K562 (cell line): Measurements from ENCODE around the gene TESK1. TPM values are rescaled to one million over a fixed set of nuclear protein-coding genes. Genes with fewer than 3 reads are reported as not detected.
A peak's percentile ranks its signal among the peaks of the same experiment; 100 is the strongest.

Source experiments
- HDAC6 ChIP-seq: IDR thresholded peaks from 2 replicates; pipeline ENCODE4 v1.6.1; 2012; ENCODE audit warnings: low read depth, mild to moderate bottlenecking, control low read depth, inconsistent platforms, low read length, moderate library complexity
- MEF2A ChIP-seq: IDR thresholded peaks from 2 replicates; pipeline ENCODE4 v1.6.1; 2011; ENCODE audit warnings: low read depth, mild to moderate bottlenecking, low read length, moderate library complexity; ENCODE audit not compliant: control insufficient read depth
- NFE2 ChIP-seq: IDR thresholded peaks from 2 replicates; pipeline ENCODE4 v1.6.1; 2014; ENCODE audit warnings: antibody characterized with exemption, low read depth
- NFIC ChIP-seq: fragments of 450-650 bp; IDR thresholded peaks from 2 replicates; pipeline ENCODE4 v1.6.1; 2017; ENCODE audit warnings: mild to moderate bottlenecking, inconsistent platforms
- NR2C1 ChIP-seq, 2 experiments: fragments of 450-650 bp; IDR thresholded peaks; 2 replicates each; pipeline ENCODE4 v1.6.1; 2017; ENCODE audit warnings: mild to moderate bottlenecking in 2 of 2, antibody characterized with exemption in 1 of 2, inconsistent platforms in 1 of 2, missing compliant biosample characterization in 1 of 2, missing genetic modification characterization in 1 of 2
- SMARCA4 ChIP-seq: fragments of 450-650 bp; IDR thresholded peaks from 2 replicates; pipeline ENCODE4 v1.6.1; 2016
- TEAD4 ChIP-seq, 2 experiments: sonication (generic) in 1 of 2; formaldehyde crosslinking in 1 of 2; IDR thresholded peaks; 2 replicates each; pipeline versions ENCODE4 v1.6.1 to v1.8.0; 2012 to 2022; ENCODE audit warnings: borderline replicate concordance in 1 of 2, inconsistent platforms in 1 of 2, low read length in 1 of 2, mild to moderate bottlenecking in 1 of 2, missing genetic modification reagents in 1 of 2
- ZNF124 ChIP-seq: sonication (generic); formaldehyde crosslinking; IDR thresholded peaks from 2 replicates; pipeline ENCODE4 v1.8.1; 2022; ENCODE audit warnings: missing genetic modification reagents
- ZNF212 ChIP-seq: fragments of 450-650 bp; formaldehyde crosslinking; IDR thresholded peaks from 2 replicates; pipeline ENCODE4 v1.4.0; 2020; ENCODE audit warnings: mild to moderate bottlenecking
- ZNF431 ChIP-seq: sonication (generic); formaldehyde crosslinking; IDR thresholded peaks from 2 replicates; pipeline ENCODE4 v1.8.0; 2022; ENCODE audit warnings: mild to moderate bottlenecking, missing genetic modification reagents
- ZNF764 ChIP-seq: fragments of 250-450 bp; sonication (Bioruptor Pico); IDR thresholded peaks from 2 replicates; pipeline ENCODE4 v1.4.0; 2020; ENCODE audit warnings: low read depth, mild to moderate bottlenecking, moderate library complexity
- ZNF766 ChIP-seq: fragments of 200-800 bp; sonication (Bioruptor generic); conservative IDR thresholded peaks from 2 replicates; pipeline ENCODE4 v1.6.1; 2016; ENCODE audit warnings: missing genetic modification characterization, missing compliant biosample characterization
- ZNF77 ChIP-seq: fragments of 250-450 bp; sonication (Bioruptor Pico); IDR thresholded peaks from 2 replicates; pipeline ENCODE4 v1.5.0; 2020
- polyA plus RNA-seq, 8 experiments: library from polyadenylated mRNA; depleted of rRNA in 4 of 8; stranded (reverse) in 5 of 8; unstranded in 3 of 8; fragments of >200 nt; fragmentation: Nextera tagmentation in 2 of 8; fragmentation: Illumina TruSeq in 1 of 8; extraction: Ambion mirVana in 2 of 8; extraction: Trizol in 1 of 8; gene quantifications; 2 replicates each; pipeline versions ENCODE4 v1.2.1 to v1.2.3, GENCODE V29; 2011 to 2014; ENCODE audit warnings: inconsistent platforms in 1 of 8, missing spikeins in 1 of 8
- total RNA-seq, 7 experiments: library from RNA; depleted of rRNA in 6 of 7; stranded (reverse); fragments of >200 nt in 6 of 7; fragmentation: Illumina TruSeq in 2 of 7; extraction: Trizol in 2 of 7; gene quantifications; 2 replicates each; pipeline versions ENCODE4 v1.2.1 to v1.2.3, GENCODE V29; 2011 to 2021; ENCODE audit warnings: low replicate concordance in 1 of 7
- TF ChIP-seq, protein P1 (sequence below): sonication (generic); formaldehyde crosslinking; IDR thresholded peaks from 2 replicates; pipeline ENCODE4 v1.9.0; 2022; ENCODE audit warnings: mild to moderate bottlenecking, missing genetic modification reagents
- TF ChIP-seq, protein P2 (sequence below): sonication (generic); formaldehyde crosslinking; IDR thresholded peaks from 2 replicates; pipeline ENCODE4 v1.8.0; 2022; ENCODE audit warnings: mild to moderate bottlenecking, missing genetic modification reagents
- TF ChIP-seq, protein P3 (sequence below): fragments of 250-450 bp; sonication (Bioruptor Pico); IDR thresholded peaks from 2 replicates; pipeline ENCODE4 v1.5.0; 2021
- TF ChIP-seq, protein P4 (sequence below): fragments of 250-450 bp; sonication (Bioruptor Pico); IDR thresholded peaks from 2 replicates; pipeline ENCODE4 v1.5.0; 2021; ENCODE audit warnings: mild to moderate bottlenecking, borderline replicate concordance

The TESK1 gene
- total and polyA plus RNA-seq, 9 of the 15 experiments (the other 6 are each of a cell fraction or from before 2014, with no cell fraction given) = 0.07 to 10.4 (median 4.1) TPM

DNA sequence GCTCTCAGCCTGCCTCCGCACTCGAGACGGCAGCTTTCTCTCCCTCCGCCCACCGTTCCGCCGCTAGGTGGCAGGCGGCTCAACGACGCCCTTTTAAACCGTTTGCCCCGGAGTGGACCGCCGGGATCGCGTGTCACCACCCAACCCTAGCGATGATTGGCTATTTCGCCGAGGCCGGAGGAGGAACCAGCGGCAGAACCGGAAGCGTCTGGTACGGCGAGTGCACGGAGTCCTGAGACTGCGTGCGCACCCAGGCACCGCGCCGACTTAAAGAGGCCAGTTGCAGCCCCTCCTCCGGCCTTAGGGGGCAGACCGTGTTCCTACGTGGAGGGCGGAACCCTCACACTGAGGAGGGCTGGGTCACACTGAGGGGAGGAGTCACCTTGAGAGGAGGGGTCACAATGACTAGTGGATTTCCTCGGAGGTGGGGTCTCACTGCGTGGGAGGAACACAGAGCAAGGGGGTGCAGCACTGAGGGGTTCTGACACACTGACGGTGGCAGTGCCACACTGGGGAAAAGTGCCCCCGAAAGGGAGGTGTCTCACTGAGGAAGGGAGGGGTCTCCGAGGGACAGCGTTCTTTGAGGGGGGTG is 980 bp upstream of the TESK1 start (continued):
- TF ChIP-seq TEAD4 (IDR thresholded peaks at IDR 0.05; ENCODE audit: low read length) (0 out of 2 replicates have a peak, but pooled peaks have one; percentile 38), TEAD4 (CRISPR knock-in tag; IDR thresholded peaks at IDR 0.05; ENCODE audit: borderline replicate concordance) (no peak), ZNF431 (CRISPR knock-in tag) (no peak), ZNF77 (CRISPR knock-in tag) (no peak), ZNF212 (CRISPR knock-in tag) (no peak), SMARCA4 (0 out of 2 replicates have a peak, but pooled peaks have one; percentile 20), NFIC (peak; percentile 24; the same call in 1 of the 2 replicates), ZNF766 (CRISPR knock-in tag) (no peak), MEF2A (no peak), HDAC6 (no peak), NFE2 (peak; percentile 82), ZNF764 (CRISPR knock-in tag) (no peak), ZNF124 (CRISPR knock-in tag) (no peak), NR2C1 (IDR thresholded peaks at IDR 0.05) (no peak), NR2C1 (tag; IDR thresholded peaks at IDR 0.05) (0 out of 2 replicates have a peak, but pooled peaks have one; percentile 11)
- TF ChIP-seq, protein P1, sequence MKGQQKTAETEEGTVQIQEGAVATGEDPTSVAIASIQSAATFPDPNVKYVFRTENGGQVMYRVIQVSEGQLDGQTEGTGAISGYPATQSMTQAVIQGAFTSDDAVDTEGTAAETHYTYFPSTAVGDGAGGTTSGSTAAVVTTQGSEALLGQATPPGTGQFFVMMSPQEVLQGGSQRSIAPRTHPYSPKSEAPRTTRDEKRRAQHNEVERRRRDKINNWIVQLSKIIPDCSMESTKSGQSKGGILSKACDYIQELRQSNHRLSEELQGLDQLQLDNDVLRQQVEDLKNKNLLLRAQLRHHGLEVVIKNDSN (CRISPR knock-in tag) = no peak
- TF ChIP-seq, protein P2, sequence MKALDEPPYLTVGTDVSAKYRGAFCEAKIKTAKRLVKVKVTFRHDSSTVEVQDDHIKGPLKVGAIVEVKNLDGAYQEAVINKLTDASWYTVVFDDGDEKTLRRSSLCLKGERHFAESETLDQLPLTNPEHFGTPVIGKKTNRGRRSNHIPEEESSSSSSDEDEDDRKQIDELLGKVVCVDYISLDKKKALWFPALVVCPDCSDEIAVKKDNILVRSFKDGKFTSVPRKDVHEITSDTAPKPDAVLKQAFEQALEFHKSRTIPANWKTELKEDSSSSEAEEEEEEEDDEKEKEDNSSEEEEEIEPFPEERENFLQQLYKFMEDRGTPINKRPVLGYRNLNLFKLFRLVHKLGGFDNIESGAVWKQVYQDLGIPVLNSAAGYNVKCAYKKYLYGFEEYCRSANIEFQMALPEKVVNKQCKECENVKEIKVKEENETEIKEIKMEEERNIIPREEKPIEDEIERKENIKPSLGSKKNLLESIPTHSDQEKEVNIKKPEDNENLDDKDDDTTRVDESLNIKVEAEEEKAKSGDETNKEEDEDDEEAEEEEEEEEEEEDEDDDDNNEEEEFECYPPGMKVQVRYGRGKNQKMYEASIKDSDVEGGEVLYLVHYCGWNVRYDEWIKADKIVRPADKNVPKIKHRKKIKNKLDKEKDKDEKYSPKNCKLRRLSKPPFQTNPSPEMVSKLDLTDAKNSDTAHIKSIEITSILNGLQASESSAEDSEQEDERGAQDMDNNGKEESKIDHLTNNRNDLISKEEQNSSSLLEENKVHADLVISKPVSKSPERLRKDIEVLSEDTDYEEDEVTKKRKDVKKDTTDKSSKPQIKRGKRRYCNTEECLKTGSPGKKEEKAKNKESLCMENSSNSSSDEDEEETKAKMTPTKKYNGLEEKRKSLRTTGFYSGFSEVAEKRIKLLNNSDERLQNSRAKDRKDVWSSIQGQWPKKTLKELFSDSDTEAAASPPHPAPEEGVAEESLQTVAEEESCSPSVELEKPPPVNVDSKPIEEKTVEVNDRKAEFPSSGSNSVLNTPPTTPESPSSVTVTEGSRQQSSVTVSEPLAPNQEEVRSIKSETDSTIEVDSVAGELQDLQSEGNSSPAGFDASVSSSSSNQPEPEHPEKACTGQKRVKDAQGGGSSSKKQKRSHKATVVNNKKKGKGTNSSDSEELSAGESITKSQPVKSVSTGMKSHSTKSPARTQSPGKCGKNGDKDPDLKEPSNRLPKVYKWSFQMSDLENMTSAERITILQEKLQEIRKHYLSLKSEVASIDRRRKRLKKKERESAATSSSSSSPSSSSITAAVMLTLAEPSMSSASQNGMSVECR = no peak
- TF ChIP-seq, protein P3, sequence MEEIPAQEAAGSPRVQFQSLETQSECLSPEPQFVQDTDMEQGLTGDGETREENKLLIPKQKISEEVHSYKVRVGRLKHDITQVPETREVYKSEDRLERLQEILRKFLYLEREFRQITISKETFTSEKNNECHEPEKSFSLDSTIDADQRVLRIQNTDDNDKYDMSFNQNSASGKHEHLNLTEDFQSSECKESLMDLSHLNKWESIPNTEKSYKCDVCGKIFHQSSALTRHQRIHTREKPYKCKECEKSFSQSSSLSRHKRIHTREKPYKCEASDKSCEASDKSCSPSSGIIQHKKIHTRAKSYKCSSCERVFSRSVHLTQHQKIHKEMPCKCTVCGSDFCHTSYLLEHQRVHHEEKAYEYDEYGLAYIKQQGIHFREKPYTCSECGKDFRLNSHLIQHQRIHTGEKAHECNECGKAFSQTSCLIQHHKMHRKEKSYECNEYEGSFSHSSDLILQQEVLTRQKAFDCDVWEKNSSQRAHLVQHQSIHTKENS (CRISPR knock-in tag) = no peak
- TF ChIP-seq, protein P4, sequence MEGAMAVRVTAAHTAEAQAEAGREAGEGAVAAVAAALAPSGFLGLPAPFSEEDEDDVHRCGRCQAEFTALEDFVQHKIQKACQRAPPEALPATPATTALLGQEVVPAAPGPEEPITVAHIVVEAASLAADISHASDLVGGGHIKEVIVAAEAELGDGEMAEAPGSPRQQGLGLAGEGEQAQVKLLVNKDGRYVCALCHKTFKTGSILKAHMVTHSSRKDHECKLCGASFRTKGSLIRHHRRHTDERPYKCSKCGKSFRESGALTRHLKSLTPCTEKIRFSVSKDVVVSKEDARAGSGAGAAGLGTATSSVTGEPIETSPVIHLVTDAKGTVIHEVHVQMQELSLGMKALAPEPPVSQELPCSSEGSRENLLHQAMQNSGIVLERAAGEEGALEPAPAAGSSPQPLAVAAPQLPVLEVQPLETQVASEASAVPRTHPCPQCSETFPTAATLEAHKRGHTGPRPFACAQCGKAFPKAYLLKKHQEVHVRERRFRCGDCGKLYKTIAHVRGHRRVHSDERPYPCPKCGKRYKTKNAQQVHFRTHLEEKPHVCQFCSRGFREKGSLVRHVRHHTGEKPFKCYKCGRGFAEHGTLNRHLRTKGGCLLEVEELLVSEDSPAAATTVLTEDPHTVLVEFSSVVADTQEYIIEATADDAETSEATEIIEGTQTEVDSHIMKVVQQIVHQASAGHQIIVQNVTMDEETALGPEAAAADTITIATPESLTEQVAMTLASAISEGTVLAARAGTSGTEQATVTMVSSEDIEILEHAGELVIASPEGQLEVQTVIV (CRISPR knock-in tag) = no peak
